GM06990 (cell line): Measurements from ENCODE around the gene GALM.

ENCODE experiments used
- DNase-seq: peaks from one replicate; pipeline ENCODE4 v3.0.0-alpha.2; 2011; ENCODE audit not compliant: insufficient read length; ENCODE audit errors: extremely low read depth
- H3K27me3 ChIP-seq: replicated peaks from 2 replicates; pipeline ENCODE4 v1.6.0; 2011; ENCODE audit warnings: low read length; ENCODE audit not compliant: control insufficient read depth, insufficient read depth
- H3K36me3 ChIP-seq: 2 replicates; pipeline ENCODE4 v1.5.1; 2011; ENCODE audit warnings: low read length; ENCODE audit not compliant: control insufficient read depth, insufficient read depth
- H3K4me3 ChIP-seq: replicated peaks from 2 replicates; pipeline ENCODE4 v1.5.1; 2011; ENCODE audit warnings: low read depth, mild to moderate bottlenecking, control low read depth, low read length
- TF ChIP-seq, protein P1 (sequence below): IDR thresholded peaks from 2 replicates; pipeline ENCODE4 v1.5.1; 2011; ENCODE audit warnings: low read length, control low read depth, mild to moderate bottlenecking, inconsistent platforms; ENCODE audit not compliant: insufficient read depth, poor library complexity, severe bottlenecking

GALM gene

DNA sequence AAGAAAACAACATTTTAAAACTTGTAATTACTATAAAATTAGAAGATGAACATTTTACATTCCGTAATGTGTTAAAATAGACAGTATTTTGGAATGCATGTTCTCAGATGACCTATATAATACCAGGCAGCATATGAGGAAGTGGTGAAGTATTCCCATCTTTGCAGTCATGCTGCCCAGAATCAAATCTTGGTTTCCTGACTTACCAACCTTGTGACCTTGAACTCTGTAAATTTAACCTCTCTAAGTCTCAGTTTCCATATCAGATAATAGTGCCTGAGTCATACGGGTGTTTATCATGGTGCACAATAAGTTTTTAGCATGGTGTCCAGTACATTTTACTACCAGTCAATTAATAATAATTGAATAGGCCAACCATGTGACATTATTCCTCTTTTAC lies 7.3 kb upstream of the GALM start:
- no peaks in the 10 kb centered on the region for H3K36me3 ChIP-seq
- TF ChIP-seq, protein P1, sequence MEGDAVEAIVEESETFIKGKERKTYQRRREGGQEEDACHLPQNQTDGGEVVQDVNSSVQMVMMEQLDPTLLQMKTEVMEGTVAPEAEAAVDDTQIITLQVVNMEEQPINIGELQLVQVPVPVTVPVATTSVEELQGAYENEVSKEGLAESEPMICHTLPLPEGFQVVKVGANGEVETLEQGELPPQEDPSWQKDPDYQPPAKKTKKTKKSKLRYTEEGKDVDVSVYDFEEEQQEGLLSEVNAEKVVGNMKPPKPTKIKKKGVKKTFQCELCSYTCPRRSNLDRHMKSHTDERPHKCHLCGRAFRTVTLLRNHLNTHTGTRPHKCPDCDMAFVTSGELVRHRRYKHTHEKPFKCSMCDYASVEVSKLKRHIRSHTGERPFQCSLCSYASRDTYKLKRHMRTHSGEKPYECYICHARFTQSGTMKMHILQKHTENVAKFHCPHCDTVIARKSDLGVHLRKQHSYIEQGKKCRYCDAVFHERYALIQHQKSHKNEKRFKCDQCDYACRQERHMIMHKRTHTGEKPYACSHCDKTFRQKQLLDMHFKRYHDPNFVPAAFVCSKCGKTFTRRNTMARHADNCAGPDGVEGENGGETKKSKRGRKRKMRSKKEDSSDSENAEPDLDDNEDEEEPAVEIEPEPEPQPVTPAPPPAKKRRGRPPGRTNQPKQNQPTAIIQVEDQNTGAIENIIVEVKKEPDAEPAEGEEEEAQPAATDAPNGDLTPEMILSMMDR: no peak
- no peak for DNase-seq

GRCh38 chr2:38659115-38659514 lies 6.8 kb upstream of the GALM start:
- Histone ChIP-seq H3K36me3 (no peaks in the 10 kb centered on the region), H3K27me3 (no peaks in the 10 kb centered on the region), H3K4me3 (no peak overlapping the region)
- TF ChIP-seq, protein P1: no peak
- no peak for DNase-seq

More for the DNA sequence above, 7.3 kb upstream of the GALM start:
- Histone ChIP-seq H3K27me3 (no peaks in the 10 kb centered on the region), H3K4me3 (no peak overlapping the region)

DNA sequence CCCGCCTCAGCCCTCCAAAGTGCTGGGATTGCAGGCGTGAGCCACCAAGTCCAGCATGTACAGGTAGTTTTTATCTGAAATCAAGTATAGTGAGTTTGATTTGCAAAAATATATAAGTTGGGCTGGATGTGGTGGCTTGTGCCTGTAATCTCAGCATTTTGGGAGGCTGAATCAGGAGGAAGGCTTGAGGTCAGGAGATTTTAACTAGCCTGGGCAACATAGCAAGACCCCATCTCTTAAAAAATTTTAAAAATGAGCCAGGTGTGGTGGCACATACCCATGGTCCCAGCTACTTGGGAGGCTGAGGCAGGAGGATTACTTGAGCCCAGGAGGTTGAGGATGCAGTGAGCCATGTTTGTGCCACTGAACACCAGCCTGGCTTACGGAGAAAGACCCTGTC lies 5.6 kb upstream of the GALM start:
- TF ChIP-seq, protein P1: no peak
- DNase-seq: no peak
- no peaks in the 10 kb centered on the region for H3K36me3 ChIP-seq
- no peaks in the 10 kb centered on the region for H3K27me3 ChIP-seq
- H3K4me3 ChIP-seq: no peak overlapping the region

- H3K4me3 ChIP-seq: no peak overlapping the region
- no peaks in the 10 kb centered on the region for H3K27me3 ChIP-seq
- no peak for DNase-seq
- H3K36me3 ChIP-seq: no peaks in the 10 kb centered on the region
- TF ChIP-seq, protein P1: no peak
Measured at GRCh38 chr2:38661306-38661705, 4.6 kb upstream of the GALM start.

- TF ChIP-seq, protein P1: no peak
- Histone ChIP-seq H3K36me3 (no peaks in the 10 kb centered on the region), H3K27me3 (no peaks in the 10 kb centered on the region), H3K4me3 (peak overlapping the region; percentile 59)
- no peak for DNase-seq
Measured at GRCh38 chr2:38666556-38666910, 619 bp downstream of the GALM start.

- no peak overlapping the region for H3K4me3 ChIP-seq
- DNase-seq: no peak
- TF ChIP-seq, protein P1: no peak
Measured at GRCh38 chr2:38668092-38668491, 2.2 kb downstream of the GALM start.

More at GRCh38 chr2:38668092-38668491, 2.2 kb downstream of the GALM start:
- no peaks in the 10 kb centered on the region for H3K36me3 ChIP-seq
- no peaks in the 10 kb centered on the region for H3K27me3 ChIP-seq
